GM19099 (cell line): ENCODE measurements around the gene MPC2.

Experiments used
- POLR2A ChIP-seq: IDR thresholded peaks from 3 replicates; pipeline ENCODE4 v1.6.1; 2011; ENCODE audit warnings: low read depth; ENCODE audit not compliant: insufficient read length; ENCODE audit errors: extremely low read depth

MPC2 gene

GRCh38 chr1:167922611-167923074 is 14.2 kb downstream of the MPC2 start:
- TF ChIP-seq POLR2A: no peak

- TF ChIP-seq POLR2A: no peak
Observed at GRCh38 chr1:167922023-167922422, 14.8 kb downstream of the MPC2 start.

DNA sequence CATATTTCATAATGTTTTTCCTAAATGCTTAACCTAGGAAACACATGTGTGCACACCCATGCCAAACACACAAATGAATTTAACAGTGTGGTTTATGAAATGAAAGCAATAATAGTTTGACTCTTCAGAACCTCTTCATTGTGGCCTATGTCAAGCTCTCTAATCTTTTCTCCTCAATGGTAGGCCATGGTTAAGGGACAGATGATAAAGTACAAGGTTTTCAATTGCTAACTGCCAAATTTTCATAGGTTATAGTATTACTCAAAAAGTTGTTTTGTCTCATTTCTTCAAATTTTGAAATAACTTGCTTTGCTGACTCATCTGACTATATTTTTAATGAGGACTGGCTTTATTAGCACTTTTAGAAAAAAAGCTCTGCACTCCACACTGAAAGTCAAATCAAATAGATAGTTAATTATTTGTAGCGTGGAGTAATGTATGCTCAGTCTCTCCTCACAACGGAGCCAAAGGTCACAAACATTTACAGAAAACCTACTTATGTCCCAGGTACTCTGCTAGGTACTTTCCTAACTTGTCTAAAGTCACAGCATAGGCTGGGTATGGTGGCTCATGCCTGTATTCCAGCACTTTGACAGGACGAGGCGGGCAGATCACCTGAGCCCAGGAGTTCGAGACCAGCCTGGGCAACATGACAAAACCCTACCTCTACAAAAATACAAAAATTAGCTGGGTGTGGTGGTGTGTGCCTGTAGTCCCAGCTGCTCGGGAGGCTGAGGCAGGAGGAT is 19.9 kb downstream of the MPC2 start:
- no peak for TF ChIP-seq POLR2A

DNA sequence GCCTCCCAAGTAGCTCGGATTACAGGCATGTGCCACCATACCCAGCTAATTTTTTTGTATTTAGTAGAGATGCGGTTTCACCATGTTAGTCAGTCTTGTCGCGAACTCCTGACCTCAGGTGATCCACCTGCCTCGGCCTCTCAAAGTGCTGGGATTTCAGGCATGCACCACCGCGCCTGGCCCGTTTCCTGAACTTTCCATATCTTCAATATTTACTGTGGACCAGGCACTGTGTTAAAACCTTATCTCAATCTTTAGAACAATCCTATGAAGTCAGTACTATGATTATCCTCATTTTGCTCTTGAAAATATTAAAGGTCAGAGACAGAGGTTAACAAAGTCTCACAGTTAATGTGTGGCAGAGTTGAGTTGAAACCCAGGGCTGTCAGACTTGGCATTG is 21.3 kb downstream of the MPC2 start:
- TF ChIP-seq POLR2A: no peak

DNA sequence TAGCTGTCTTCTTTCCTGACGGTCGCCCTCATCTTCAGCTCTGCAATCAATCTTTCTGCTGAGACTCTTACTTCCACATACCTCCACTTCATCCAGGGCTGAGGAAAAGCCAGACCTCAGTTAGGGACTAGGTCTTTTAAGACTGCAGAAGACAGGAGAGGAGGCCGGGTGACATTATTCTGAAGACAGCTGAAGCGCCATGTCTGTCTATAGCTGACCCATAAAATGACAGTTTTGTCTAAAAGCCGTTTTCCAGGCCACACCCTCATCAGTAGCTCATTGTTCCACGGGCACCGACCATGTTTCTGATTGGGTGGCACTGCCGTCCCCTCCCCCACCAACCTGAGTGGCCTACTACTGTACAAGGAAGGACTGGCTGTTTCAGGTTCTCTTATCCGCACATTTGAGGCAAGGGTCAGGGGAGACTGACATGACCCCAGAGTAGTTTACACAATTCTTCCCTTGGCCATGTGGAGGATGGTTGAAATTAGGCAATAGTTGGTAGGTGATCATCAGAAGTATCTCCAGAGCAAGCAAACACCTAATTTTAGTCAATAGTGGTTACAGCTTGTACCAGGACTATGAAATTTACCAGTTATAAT is 22.9 kb downstream of the MPC2 start, which contains the start of gene ADCY10:
Gene ADCY10 (minus strand): TSS at position 240 of the 602 bp plus-strand sequence. CDS start 8,994 bp downstream, outside the sequence.
- no peak for TF ChIP-seq POLR2A

GRCh38 chr1:167912294-167912693 is 24.6 kb downstream of the MPC2 start:
- TF ChIP-seq POLR2A: no peak

DNA sequence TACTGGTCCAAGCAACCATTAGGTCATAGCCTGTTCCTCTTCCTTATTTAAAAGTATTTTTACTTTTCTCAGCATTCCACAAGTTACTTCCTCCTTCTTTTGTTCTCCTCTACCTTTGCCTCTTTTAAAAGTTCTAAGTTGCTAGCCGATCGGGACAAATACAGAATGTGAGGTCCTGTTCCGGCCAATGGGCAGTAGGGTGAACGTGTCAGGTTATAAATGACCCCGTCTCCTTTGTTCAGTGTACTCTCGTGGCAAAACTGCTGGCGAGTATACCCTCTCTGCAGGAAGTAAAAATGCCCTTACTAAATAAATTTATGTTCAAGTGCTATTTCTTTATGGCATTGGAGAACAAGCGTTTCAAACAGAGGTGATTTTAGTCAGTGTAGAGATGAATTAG is 25.5 kb downstream of the MPC2 start:
- TF ChIP-seq POLR2A: no peak

DNA sequence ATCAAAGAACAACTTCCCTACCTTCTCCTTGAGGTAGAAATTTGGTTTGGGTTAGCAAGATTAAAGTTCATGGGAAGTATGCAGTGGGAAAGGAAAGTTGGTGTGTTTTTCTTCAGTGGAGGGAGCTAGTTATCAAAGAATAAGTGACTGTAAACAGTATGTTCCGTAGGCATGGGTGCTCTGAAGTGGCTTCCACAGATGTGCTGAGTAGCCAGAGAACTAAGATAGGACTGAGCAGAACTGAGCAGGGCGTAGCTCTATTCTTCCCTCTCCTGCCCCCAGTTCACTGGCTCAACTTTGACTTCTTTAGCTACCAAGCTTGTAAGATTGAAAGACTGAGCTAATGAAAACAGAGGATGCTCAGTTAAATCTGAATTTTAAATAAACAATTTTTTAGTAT is 26.3 kb downstream of the MPC2 start:
- TF ChIP-seq POLR2A: no peak

DNA sequence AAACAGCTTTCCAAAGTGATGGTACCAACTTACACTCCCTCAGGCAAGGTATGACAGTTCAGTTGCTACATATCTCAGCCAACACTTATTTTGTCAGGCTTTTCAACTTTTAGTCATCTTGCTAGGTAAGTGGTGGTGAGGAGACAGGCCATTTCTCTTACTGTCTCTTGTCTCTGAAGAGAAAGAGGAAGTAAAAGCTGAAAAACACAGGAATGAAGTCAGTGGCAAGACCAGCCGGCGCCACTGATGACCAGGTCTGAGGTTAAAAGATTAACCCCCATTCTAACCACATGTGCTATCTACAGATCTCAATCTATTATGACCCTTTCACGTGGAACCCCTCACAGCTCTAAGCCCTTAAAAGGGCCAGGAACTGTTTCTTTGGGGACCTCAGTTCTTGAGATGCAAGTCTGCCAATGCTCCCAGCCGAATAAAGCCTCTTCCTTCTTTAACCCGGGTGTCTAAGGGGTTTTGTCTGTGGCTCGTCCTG is 27.1 kb downstream of the MPC2 start:
- no peak for TF ChIP-seq POLR2A

GRCh38 chr1:167905671-167906070 is 31.2 kb downstream of the MPC2 start:
- no peak for TF ChIP-seq POLR2A

GRCh38 chr1:167905182-167905581 is 31.7 kb downstream of the MPC2 start:
- TF ChIP-seq POLR2A: no peak

GRCh38 chr1:167904652-167905130 is 32.2 kb downstream of the MPC2 start:
- no peak for TF ChIP-seq POLR2A

DNA sequence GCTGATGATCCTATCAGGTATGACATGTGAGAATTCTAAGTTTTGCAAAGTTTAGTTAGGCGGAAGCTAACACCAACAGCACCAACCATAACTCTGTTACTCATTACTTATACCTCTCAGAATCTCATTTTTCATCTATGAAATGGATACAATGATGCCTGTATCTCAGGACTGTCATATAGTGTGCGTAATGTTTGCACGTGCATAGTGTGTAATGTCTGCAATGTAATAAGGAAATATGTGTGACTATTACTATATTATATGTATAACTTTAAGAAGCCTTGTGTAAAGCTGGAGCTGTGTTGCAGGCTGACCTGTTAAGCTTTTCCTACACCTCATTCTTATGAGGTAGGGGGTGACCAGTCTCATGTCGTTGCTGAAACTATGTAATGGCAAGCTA is 36.0 kb downstream of the MPC2 start:
- TF ChIP-seq POLR2A: no peak

- TF ChIP-seq POLR2A: no peak
Observed at GRCh38 chr1:167899253-167899681, 37.6 kb downstream of the MPC2 start.

- TF ChIP-seq POLR2A: no peak
Observed at GRCh38 chr1:167898578-167899222, 38.2 kb downstream of the MPC2 start.
